ENCODE data around the gene SLC44A1.

The SLC44A1 gene

GRCh38 chr9:105293408-105293807 is 49.0 kb downstream of the SLC44A1 start:
- no peaks in the 10 kb centered on the region for H3K9me3 Mint-ChIP-seq
- H3K36me3 Mint-ChIP-seq (ENCODE audit: low read depth): no peaks in the 10 kb centered on the region
- no peak overlapping the region for H3K27ac Mint-ChIP-seq
- H3K4me1 Mint-ChIP-seq: peaks cover 14% of the 10 kb centered on the region
- no peak overlapping the region for H3K4me3 Mint-ChIP-seq
- DNase-seq (no peak), ATAC-seq (no peak)
- H3K27me3 Mint-ChIP-seq: no peaks in the 10 kb centered on the region

- no peak overlapping the region for H3K27ac Mint-ChIP-seq
- ATAC-seq: no peak
These were observed 50.7 kb downstream of the SLC44A1 start for GRCh38 chr9:105295201-105295550.

GRCh38 chr9:105295986-105296385 is 51.5 kb downstream of the SLC44A1 start:
- Mint-ChIP-seq H3K27me3 (no peaks in the 10 kb centered on the region), H3K4me1 (peaks cover 20% of the 10 kb centered on the region), H3K27ac (no peak overlapping the region), H3K4me3 (no peak overlapping the region), H3K36me3 (ENCODE audit: low read depth) (peaks cover 1% of the 10 kb centered on the region), H3K9me3 (no peaks in the 10 kb centered on the region)
- ATAC-seq: no peak
- no peak for DNase-seq

More at GRCh38 chr9:105295201-105295550, 50.7 kb downstream of the SLC44A1 start:
- DNase-seq: no peak
- peaks cover 1% of the 10 kb centered on the region for H3K36me3 Mint-ChIP-seq (ENCODE audit: low read depth)
- H3K27me3 Mint-ChIP-seq: no peaks in the 10 kb centered on the region
- peaks cover 20% of the 10 kb centered on the region for H3K4me1 Mint-ChIP-seq
- H3K4me3 Mint-ChIP-seq: no peak overlapping the region
- no peaks in the 10 kb centered on the region for H3K9me3 Mint-ChIP-seq

- peaks cover 20% of the 10 kb centered on the region for H3K4me1 Mint-ChIP-seq
- ATAC-seq (no peak), DNase-seq (no peak)
- H3K4me3 Mint-ChIP-seq: no peak overlapping the region
- no peaks in the 10 kb centered on the region for H3K9me3 Mint-ChIP-seq
- H3K27me3 Mint-ChIP-seq: no peaks in the 10 kb centered on the region
- H3K27ac Mint-ChIP-seq: no peak overlapping the region
- H3K36me3 Mint-ChIP-seq (ENCODE audit: low read depth): peaks cover 1% of the 10 kb centered on the region
These were observed 52.0 kb downstream of the SLC44A1 start for GRCh38 chr9:105296445-105296844.

- Mint-ChIP-seq H3K4me1 (peaks cover 20% of the 10 kb centered on the region), H3K27me3 (no peaks in the 10 kb centered on the region), H3K9me3 (no peaks in the 10 kb centered on the region), H3K36me3 (ENCODE audit: low read depth) (peaks cover 1% of the 10 kb centered on the region), H3K27ac (no peak overlapping the region), H3K4me3 (no peak overlapping the region)
- DNase-seq: no peak
- ATAC-seq: no peak
These were observed 52.4 kb downstream of the SLC44A1 start for GRCh38 chr9:105296877-105297287.

GRCh38 chr9:105297442-105298075 is 53.1 kb downstream of the SLC44A1 start:
- no peaks in the 10 kb centered on the region for H3K9me3 Mint-ChIP-seq
- peaks cover 20% of the 10 kb centered on the region for H3K4me1 Mint-ChIP-seq
- no peak overlapping the region for H3K4me3 Mint-ChIP-seq
- DNase-seq: no peak
- H3K27me3 Mint-ChIP-seq: no peaks in the 10 kb centered on the region
- H3K36me3 Mint-ChIP-seq (ENCODE audit: low read depth): peaks cover 1% of the 10 kb centered on the region
- no peak for ATAC-seq
- H3K27ac Mint-ChIP-seq: no peak overlapping the region

- DNase-seq (no peak), ATAC-seq (peak; percentile 82)
- Mint-ChIP-seq H3K9me3 (no peaks in the 10 kb centered on the region), H3K4me1 (peaks cover 17% of the 10 kb centered on the region), H3K4me3 (no peak overlapping the region), H3K27ac (no peak overlapping the region), H3K27me3 (no peaks in the 10 kb centered on the region), H3K36me3 (ENCODE audit: low read depth) (peaks cover 3% of the 10 kb centered on the region)
These were observed 54.9 kb downstream of the SLC44A1 start for GRCh38 chr9:105299190-105299854.

GRCh38 chr9:105302728-105303127 is 58.3 kb downstream of the SLC44A1 start:
- no peak overlapping the region for H3K27ac Mint-ChIP-seq
- peaks cover 10% of the 10 kb centered on the region for H3K4me1 Mint-ChIP-seq
- no peaks in the 10 kb centered on the region for H3K27me3 Mint-ChIP-seq
- H3K4me3 Mint-ChIP-seq: no peak overlapping the region
- no peaks in the 10 kb centered on the region for H3K9me3 Mint-ChIP-seq
- DNase-seq (no peak), ATAC-seq (no peak)
- peaks cover 3% of the 10 kb centered on the region for H3K36me3 Mint-ChIP-seq (ENCODE audit: low read depth)

- H3K36me3 Mint-ChIP-seq (ENCODE audit: low read depth): peaks cover 2% of the 10 kb centered on the region
- H3K27me3 Mint-ChIP-seq: no peaks in the 10 kb centered on the region
- DNase-seq: no peak
- no peak overlapping the region for H3K27ac Mint-ChIP-seq
- no peak overlapping the region for H3K4me3 Mint-ChIP-seq
- no peak for ATAC-seq
- H3K9me3 Mint-ChIP-seq: no peaks in the 10 kb centered on the region
- peaks cover 7% of the 10 kb centered on the region for H3K4me1 Mint-ChIP-seq
These were observed 61.4 kb downstream of the SLC44A1 start for GRCh38 chr9:105305856-105306255.

- Mint-ChIP-seq H3K4me1 (peaks cover 7% of the 10 kb centered on the region), H3K4me3 (no peak overlapping the region), H3K27me3 (no peaks in the 10 kb centered on the region), H3K27ac (no peak overlapping the region), H3K9me3 (no peaks in the 10 kb centered on the region), H3K36me3 (ENCODE audit: low read depth) (peaks cover 2% of the 10 kb centered on the region)
- ATAC-seq (no peak), DNase-seq (no peak)
These were observed 62.1 kb downstream of the SLC44A1 start for GRCh38 chr9:105306351-105307140.

- Mint-ChIP-seq H3K27ac (no peak overlapping the region), H3K9me3 (no peaks in the 10 kb centered on the region), H3K4me1 (peaks cover 7% of the 10 kb centered on the region), H3K4me3 (no peak overlapping the region), H3K27me3 (no peaks in the 10 kb centered on the region), H3K36me3 (ENCODE audit: low read depth) (peaks cover 2% of the 10 kb centered on the region)
- ATAC-seq (no peak), DNase-seq (no peak)
These were observed 63.2 kb downstream of the SLC44A1 start for GRCh38 chr9:105307591-105308130.

- Mint-ChIP-seq H3K4me1 (peaks cover 7% of the 10 kb centered on the region), H3K27ac (no peak overlapping the region), H3K36me3 (ENCODE audit: low read depth) (no peaks in the 10 kb centered on the region), H3K27me3 (no peaks in the 10 kb centered on the region), H3K9me3 (no peaks in the 10 kb centered on the region), H3K4me3 (no peak overlapping the region)
- DNase-seq: no peak
- no peak for ATAC-seq
These were observed 64.2 kb downstream of the SLC44A1 start for GRCh38 chr9:105308461-105309341.

GRCh38 chr9:105309531-105309931 is 65.1 kb downstream of the SLC44A1 start:
- no peaks in the 10 kb centered on the region for H3K36me3 Mint-ChIP-seq (ENCODE audit: low read depth)
- no peaks in the 10 kb centered on the region for H3K27me3 Mint-ChIP-seq
- peaks cover 7% of the 10 kb centered on the region for H3K4me1 Mint-ChIP-seq
- H3K4me3 Mint-ChIP-seq: no peak overlapping the region
- DNase-seq: no peak
- ATAC-seq: no peak
- no peaks in the 10 kb centered on the region for H3K9me3 Mint-ChIP-seq
- no peak overlapping the region for H3K27ac Mint-ChIP-seq

- H3K36me3 Mint-ChIP-seq (ENCODE audit: low read depth): no peaks in the 10 kb centered on the region
- ATAC-seq: no peak
- H3K4me1 Mint-ChIP-seq: peaks cover 3% of the 10 kb centered on the region
- no peak overlapping the region for H3K4me3 Mint-ChIP-seq
- H3K9me3 Mint-ChIP-seq: no peaks in the 10 kb centered on the region
- H3K27ac Mint-ChIP-seq: no peak overlapping the region
- DNase-seq: no peak
- no peaks in the 10 kb centered on the region for H3K27me3 Mint-ChIP-seq
These were observed 66.9 kb downstream of the SLC44A1 start for GRCh38 chr9:105311306-105311705.
